22Rv1 (cell line): ENCODE data around the gene NAALADL1.
"Not testable (repeated sequence)": the region's sequence is repeated elsewhere in the genome, so short reads cannot be mapped to it uniquely, and the experiment has no call there.

ENCODE experiments used
- H3K27ac ChIP-seq: fragments of 450-650 bp; 2 replicates; pipeline ENCODE4 v1.5.1; 2017
- ZFX ChIP-seq: fragments of 450-650 bp; IDR thresholded peaks from 2 replicates; pipeline ENCODE4 v1.6.1; 2017; ENCODE audit warnings: antibody characterized with exemption, borderline replicate concordance
- TF ChIP-seq, protein P1 (sequence below): fragments of 450-650 bp; IDR thresholded peaks from 2 replicates; pipeline ENCODE4 v1.5.1; 2017; ENCODE audit warnings: mild to moderate bottlenecking

The NAALADL1 gene

GRCh38 chr11:65036931-65037330, 21.4 kb downstream of the NAALADL1 start:
- TF ChIP-seq ZFX, result no peak
- TF ChIP-seq, protein P1, sequence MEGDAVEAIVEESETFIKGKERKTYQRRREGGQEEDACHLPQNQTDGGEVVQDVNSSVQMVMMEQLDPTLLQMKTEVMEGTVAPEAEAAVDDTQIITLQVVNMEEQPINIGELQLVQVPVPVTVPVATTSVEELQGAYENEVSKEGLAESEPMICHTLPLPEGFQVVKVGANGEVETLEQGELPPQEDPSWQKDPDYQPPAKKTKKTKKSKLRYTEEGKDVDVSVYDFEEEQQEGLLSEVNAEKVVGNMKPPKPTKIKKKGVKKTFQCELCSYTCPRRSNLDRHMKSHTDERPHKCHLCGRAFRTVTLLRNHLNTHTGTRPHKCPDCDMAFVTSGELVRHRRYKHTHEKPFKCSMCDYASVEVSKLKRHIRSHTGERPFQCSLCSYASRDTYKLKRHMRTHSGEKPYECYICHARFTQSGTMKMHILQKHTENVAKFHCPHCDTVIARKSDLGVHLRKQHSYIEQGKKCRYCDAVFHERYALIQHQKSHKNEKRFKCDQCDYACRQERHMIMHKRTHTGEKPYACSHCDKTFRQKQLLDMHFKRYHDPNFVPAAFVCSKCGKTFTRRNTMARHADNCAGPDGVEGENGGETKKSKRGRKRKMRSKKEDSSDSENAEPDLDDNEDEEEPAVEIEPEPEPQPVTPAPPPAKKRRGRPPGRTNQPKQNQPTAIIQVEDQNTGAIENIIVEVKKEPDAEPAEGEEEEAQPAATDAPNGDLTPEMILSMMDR, result no peak
- H3K27ac ChIP-seq, result no peak overlapping the region

DNA sequence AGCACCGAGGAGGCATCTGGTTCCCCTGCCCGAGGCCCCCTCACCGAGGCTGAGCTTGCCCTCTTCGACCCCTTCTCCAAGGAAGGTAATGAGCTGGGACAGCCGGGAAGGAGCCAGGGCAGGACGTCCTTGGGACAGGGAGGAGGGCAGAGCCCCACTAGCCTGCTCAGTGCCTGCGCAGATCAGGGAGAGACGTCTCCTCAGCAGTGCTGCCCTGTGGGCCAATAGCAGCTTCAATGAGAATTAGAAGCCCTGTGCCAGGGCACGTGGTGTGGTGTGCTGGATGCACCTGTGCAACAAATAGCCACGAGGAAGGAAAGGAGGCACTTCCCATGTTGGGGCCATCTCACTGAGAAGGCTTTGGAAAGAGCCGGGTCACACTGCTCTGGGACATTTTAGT, 22.8 kb downstream of the NAALADL1 start:
- TF ChIP-seq, protein P1, result no peak
- no peak for TF ChIP-seq ZFX
- H3K27ac ChIP-seq, result no peak overlapping the region

- no peak for TF ChIP-seq ZFX
- TF ChIP-seq, protein P1, result no peak
Measured at GRCh38 chr11:65034423-65034822, 23.9 kb downstream of the NAALADL1 start.

DNA sequence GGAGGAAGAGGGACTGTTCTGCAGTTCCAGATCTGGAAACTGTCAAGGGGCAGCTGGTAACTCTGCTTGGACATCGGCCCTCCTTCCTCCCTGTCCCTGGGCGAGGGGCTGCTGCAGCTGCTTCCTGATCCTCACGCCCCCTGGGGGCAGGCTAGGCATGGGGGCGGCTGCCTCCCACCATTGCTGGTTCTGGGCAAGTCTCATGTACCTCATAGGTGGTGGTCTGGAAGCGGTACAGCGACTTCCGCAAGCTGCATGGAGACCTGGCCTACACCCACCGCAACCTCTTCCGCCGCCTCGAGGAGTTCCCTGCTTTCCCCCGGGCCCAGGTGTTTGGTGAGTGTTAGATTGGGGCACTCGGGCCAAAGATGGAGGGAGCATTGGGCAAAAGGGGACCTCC, 26.1 kb downstream of the NAALADL1 start:
- no peak overlapping the region for H3K27ac ChIP-seq
- TF ChIP-seq, protein P1, result no peak
- TF ChIP-seq ZFX, result no peak

More at GRCh38 chr11:65034423-65034822, 23.9 kb downstream of the NAALADL1 start:
- no peak overlapping the region for H3K27ac ChIP-seq

- peak within 1 kb of the TSS; percentile 83 for H3K27ac ChIP-seq
- no peak for TF ChIP-seq ZFX
- TF ChIP-seq, protein P1, result peak; percentile 63
Measured at GRCh38 chr11:65027213-65028067, 30.9 kb downstream of the NAALADL1 start, which contains the start of gene SNX15. SNX15 (plus strand) TSS chr11:65027439; CDS start chr11:65027538, 99 bp downstream.

DNA sequence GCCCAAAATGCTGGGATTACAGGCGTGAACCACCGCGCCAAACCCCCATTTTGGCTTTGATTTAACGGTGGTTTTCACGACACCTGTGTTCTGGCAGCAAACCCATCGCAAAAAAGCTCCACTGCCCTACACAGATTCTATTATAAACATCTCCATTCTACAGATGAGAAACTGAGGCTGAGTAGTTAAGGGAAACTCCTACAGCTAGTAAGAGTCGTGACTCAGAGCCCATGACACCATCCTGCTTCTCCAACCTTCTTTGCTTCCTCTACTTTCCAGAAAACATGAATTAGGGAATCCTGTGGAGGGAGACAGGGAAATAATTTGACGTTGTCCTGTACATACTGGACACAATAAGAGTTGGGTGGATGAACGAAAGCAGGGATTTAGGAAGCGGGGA, 31.5 kb downstream of the NAALADL1 start:
- TF ChIP-seq, protein P1, result no peak
- no peak for TF ChIP-seq ZFX
- peak overlapping the region; percentile 83 for H3K27ac ChIP-seq

DNA sequence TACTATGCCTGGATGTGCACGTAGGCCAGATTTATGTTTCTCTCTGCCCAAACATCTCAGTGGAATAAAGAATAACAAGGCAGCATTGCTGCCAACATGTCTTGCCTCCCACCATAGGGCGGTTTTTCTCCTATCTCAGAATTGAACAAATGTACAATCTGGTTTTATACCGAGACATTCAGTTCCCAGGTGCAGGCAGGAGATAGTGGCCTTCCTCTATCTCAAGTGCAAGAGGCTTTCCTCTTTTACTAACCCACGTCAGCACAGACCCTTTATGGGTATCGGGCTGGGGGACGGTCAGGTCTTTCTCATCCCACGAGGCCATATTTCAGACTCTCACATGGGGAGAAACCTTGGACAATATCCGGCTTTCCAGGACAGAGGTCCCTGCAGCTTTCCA, 34.9 kb downstream of the NAALADL1 start:
- not testable (repeated sequence) for H3K27ac ChIP-seq
